Panc1 (cell line): ENCODE results near the gene LMNA. TPM values are rescaled to one million over a fixed set of nuclear protein-coding genes. Genes with fewer than 3 reads are reported as not detected.

Experiments used
- ATAC-seq: fragments of 200-7000 bp; cut with Tn5 transposase; 2 replicates; pipeline ENCODE4 v1.9.1; 2020; ENCODE audit warnings: mild to moderate bottlenecking, moderate library complexity
- BruUV-seq: library from RNA; stranded (reverse); fragments of 400-500 nt; replicated peaks from 2 replicates; lab custom pipeline; 2021; lab: Mats Ljungman, UMichigan
- CTCF ChIA-PET: fragments of 300-600 bp; sonication (Branson Sonifier 250); formaldehyde crosslinking; loops from one replicate; lab custom pipeline; 2022; ENCODE audit warnings: antibody characterized with exemption; lab: Charles Lee
- POLR2A ChIA-PET: fragments of 300-600 bp; sonication (Branson Sonifier 250); formaldehyde crosslinking; loops from one replicate; lab custom pipeline; 2022; ENCODE audit warnings: antibody characterized with exemption; lab: Charles Lee
- DNase-seq: peaks from one replicate; pipeline ENCODE4 v3.0.0-alpha.2; 2010; ENCODE audit warnings: low read depth, low spot score
- H3K27ac ChIP-seq: 2 replicates; pipeline ENCODE4 v1.5.1; 2011; ENCODE audit warnings: mild to moderate bottlenecking, low read length, inconsistent platforms
- H3K27me3 ChIP-seq: fragments of 200-500 bp; sonication (Bioruptor generic); 2 replicates; pipeline ENCODE4 v1.6.0; 2014; ENCODE audit warnings: low read length, inconsistent platforms; ENCODE audit not compliant: control insufficient read depth, insufficient read depth
- H3K36me3 ChIP-seq: fragments of 200-500 bp; sonication (Bioruptor generic); 2 replicates; pipeline ENCODE4 v1.5.1; 2014; ENCODE audit warnings: inconsistent platforms, mild to moderate bottlenecking, low read length, moderate library complexity; ENCODE audit not compliant: control insufficient read depth, insufficient read depth
- H3K4me1 ChIP-seq: 2 replicates; pipeline ENCODE4 v1.5.1; 2011; ENCODE audit warnings: inconsistent platforms, mild to moderate bottlenecking, low read length, moderate library complexity; ENCODE audit not compliant: control insufficient read depth, insufficient read depth
- H3K4me3 ChIP-seq, 2 experiments: 2 replicates each; pipeline ENCODE4 v1.5.1; 2011 to 2012; ENCODE audit warnings: low read depth in 2 of 2, low read length in 2 of 2, mild to moderate bottlenecking in 2 of 2, inconsistent platforms in 1 of 2, moderate library complexity in 1 of 2
- H3K9me3 ChIP-seq: fragments of 200-500 bp; sonication (Bioruptor generic); 2 replicates; pipeline ENCODE4 v1.5.1; 2014; ENCODE audit warnings: low read depth, mild to moderate bottlenecking, inconsistent platforms, low read length, moderate library complexity; ENCODE audit not compliant: control insufficient read depth, insufficient read depth
- POLR2AphosphoS5 ChIP-seq: IDR thresholded peaks from 2 replicates; pipeline ENCODE4 v1.6.1; 2012; ENCODE audit warnings: mild to moderate bottlenecking, low read depth, low read length, moderate library complexity
- SIN3A ChIP-seq: IDR thresholded peaks from 2 replicates; pipeline ENCODE4 v1.6.1; 2012; ENCODE audit warnings: low read depth, mild to moderate bottlenecking, low read length, moderate library complexity, borderline replicate concordance; ENCODE audit not compliant: insufficient read depth
- TCF7L2 ChIP-seq: IDR thresholded peaks from 2 replicates; pipeline ENCODE4 v1.6.1; 2011; ENCODE audit warnings: mild to moderate bottlenecking, low read depth, low read length, inconsistent platforms
- in situ Hi-C: cut with HindIII; loops from 2 replicates; pipeline ENCODE4 v1.10.0; 2016; ENCODE audit warnings: low sequenced_read_pairs, low pct_unique_long_range_greater_than_20kb
- intact Hi-C: fragments of 100-400 bp; cut with micrococcal nuclease; formaldehyde crosslinking; loops from one replicate; pipeline ENCODE4 v1.10.0; 2022; ENCODE audit not compliant: unreplicated experiment
- total RNA-seq: library from RNA; stranded (reverse); gene quantifications from one replicate; pipeline ENCODE4 v1.2.1, GENCODE V29; 2021; ENCODE audit not compliant: unreplicated experiment
- TF ChIP-seq, protein P1 (sequence below): fragments of 450-650 bp; IDR thresholded peaks from 2 replicates; pipeline ENCODE4 v1.5.1; 2017; ENCODE audit warnings: mild to moderate bottlenecking
- TF ChIP-seq, protein P2 (sequence below), 2 experiments: IDR thresholded peaks; 2 replicates each; pipeline ENCODE4 v1.6.1; 2011 to 2012; ENCODE audit warnings: low read depth in 2 of 2, control low read depth in 1 of 2, low read length in 1 of 2, mild to moderate bottlenecking in 1 of 2, moderate library complexity in 1 of 2; ENCODE audit not compliant: insufficient read depth in 1 of 2

Gene LMNA
- total RNA-seq, 1 experiment from 2014 or later = 691 TPM

DNA sequence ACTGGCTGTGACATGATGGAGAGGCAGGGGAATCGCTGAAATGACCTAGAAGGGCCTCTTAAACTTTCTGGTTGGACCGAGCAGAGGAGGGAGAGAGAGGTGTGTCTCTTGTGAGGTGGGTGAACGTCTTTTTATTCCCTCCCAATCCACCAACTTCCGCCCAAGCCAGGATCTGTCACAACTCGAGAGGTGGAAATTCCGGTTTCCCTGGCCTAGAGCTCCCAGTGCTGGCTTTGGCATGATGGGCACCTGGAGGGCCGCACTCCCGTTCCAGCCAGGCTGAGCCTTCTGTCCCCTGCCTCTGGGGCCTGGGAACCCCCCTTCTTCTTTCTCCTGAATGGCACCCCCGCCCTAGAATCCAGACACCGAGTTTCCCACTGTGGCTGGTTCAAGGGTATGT lies 38.9 kb downstream of the LMNA start, which contains the start of gene SEMA4A:
TSS of gene SEMA4A (plus strand) at position 224 of the 400 bp plus-strand sequence. CDS start 994 bp downstream, outside the sequence.
- ATAC-seq = no peak
- intact Hi-C loops (no loop called here), in situ Hi-C loops (no loop called here)
- no peak within 1 kb of the TSS for H3K27ac ChIP-seq
- no peaks in the 10 kb centered on the region for H3K9me3 ChIP-seq
- no peaks in the 10 kb centered on the region for H3K27me3 ChIP-seq
- ChIA-PET POLR2A (no interaction called here), CTCF (no interaction called here)
- TF ChIP-seq TCF7L2 = no peak
- TF ChIP-seq SIN3A = no peak
- TF ChIP-seq POLR2AphosphoS5 = no peak
- TF ChIP-seq, protein P1, sequence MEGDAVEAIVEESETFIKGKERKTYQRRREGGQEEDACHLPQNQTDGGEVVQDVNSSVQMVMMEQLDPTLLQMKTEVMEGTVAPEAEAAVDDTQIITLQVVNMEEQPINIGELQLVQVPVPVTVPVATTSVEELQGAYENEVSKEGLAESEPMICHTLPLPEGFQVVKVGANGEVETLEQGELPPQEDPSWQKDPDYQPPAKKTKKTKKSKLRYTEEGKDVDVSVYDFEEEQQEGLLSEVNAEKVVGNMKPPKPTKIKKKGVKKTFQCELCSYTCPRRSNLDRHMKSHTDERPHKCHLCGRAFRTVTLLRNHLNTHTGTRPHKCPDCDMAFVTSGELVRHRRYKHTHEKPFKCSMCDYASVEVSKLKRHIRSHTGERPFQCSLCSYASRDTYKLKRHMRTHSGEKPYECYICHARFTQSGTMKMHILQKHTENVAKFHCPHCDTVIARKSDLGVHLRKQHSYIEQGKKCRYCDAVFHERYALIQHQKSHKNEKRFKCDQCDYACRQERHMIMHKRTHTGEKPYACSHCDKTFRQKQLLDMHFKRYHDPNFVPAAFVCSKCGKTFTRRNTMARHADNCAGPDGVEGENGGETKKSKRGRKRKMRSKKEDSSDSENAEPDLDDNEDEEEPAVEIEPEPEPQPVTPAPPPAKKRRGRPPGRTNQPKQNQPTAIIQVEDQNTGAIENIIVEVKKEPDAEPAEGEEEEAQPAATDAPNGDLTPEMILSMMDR = no peak
- H3K36me3 ChIP-seq = no peaks in the 10 kb centered on the region
- DNase-seq = no peak
- H3K4me1 ChIP-seq = no peaks in the 10 kb centered on the region; the same call in 1 of the 2 replicates
- no peak within 1 kb of the TSS for H3K4me3 ChIP-seq
- BruUV-seq = no TSS peak

DNA sequence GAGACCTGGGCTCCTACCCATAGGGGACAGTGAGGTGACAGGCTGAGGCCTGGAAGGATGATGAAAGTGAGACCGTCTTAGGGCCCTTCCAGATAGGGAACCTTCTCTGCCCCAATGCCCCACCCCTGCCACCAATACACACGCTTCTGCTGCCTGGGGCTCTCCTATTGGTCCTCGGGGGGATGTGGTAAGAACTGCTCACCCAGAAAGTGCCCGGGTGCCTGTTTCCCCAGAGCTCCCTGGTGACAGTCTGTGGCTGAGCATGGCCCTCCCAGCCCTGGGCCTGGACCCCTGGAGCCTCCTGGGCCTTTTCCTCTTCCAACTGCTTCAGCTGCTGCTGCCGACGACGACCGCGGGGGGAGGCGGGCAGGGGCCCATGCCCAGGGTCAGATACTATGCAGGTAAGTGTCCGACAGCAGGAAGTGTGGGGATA lies 39.8 kb downstream of the LMNA start:
- Histone ChIP-seq H3K4me1 (no peaks in the 10 kb centered on the region; the same call in 1 of the 2 replicates), H3K27ac (no peak overlapping the region), H3K36me3 (no peaks in the 10 kb centered on the region), H3K27me3 (no peaks in the 10 kb centered on the region), H3K9me3 (no peaks in the 10 kb centered on the region), H3K4me3 (no peak overlapping the region)
- POLR2A ChIA-PET = interaction anchor here (0.6 kb wide), 1 partner anchor 29 kb away, joined by 7 read pairs; no protein-coding TSS in a partner anchor
- CTCF ChIA-PET = no interaction called here
- DNase-seq = no peak
- in situ Hi-C loops = no loop called here
- intact Hi-C loops = no loop called here
- TF ChIP-seq TCF7L2 (no peak), SIN3A (no peak), POLR2AphosphoS5 (no peak)
- TF ChIP-seq, protein P1 = no peak
- TF ChIP-seq, protein P2, sequence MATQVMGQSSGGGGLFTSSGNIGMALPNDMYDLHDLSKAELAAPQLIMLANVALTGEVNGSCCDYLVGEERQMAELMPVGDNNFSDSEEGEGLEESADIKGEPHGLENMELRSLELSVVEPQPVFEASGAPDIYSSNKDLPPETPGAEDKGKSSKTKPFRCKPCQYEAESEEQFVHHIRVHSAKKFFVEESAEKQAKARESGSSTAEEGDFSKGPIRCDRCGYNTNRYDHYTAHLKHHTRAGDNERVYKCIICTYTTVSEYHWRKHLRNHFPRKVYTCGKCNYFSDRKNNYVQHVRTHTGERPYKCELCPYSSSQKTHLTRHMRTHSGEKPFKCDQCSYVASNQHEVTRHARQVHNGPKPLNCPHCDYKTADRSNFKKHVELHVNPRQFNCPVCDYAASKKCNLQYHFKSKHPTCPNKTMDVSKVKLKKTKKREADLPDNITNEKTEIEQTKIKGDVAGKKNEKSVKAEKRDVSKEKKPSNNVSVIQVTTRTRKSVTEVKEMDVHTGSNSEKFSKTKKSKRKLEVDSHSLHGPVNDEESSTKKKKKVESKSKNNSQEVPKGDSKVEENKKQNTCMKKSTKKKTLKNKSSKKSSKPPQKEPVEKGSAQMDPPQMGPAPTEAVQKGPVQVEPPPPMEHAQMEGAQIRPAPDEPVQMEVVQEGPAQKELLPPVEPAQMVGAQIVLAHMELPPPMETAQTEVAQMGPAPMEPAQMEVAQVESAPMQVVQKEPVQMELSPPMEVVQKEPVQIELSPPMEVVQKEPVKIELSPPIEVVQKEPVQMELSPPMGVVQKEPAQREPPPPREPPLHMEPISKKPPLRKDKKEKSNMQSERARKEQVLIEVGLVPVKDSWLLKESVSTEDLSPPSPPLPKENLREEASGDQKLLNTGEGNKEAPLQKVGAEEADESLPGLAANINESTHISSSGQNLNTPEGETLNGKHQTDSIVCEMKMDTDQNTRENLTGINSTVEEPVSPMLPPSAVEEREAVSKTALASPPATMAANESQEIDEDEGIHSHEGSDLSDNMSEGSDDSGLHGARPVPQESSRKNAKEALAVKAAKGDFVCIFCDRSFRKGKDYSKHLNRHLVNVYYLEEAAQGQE (IDR thresholded peaks at IDR 0.05; ENCODE audit: insufficient read depth in 1 of 2, low read depth in 2 of 2, low read length in 1 of 2) = no peak
- BruUV-seq = no TSS peak
- ATAC-seq = peak; percentile 14; the same call in 1 of the 2 replicates
